SU-DHL-6 (cell line): Measurements from ENCODE around the gene DDX3X.

Experiments used
- H2AFZ ChIP-seq: fragments of 200-600 bp; sonication (generic); 2 replicates; pipeline ENCODE4 v1.6.1; 2014; ENCODE audit warnings: low read depth, mild to moderate bottlenecking, moderate library complexity, mixed read lengths, antibody characterized with exemption, low read length; ENCODE audit not compliant: severe bottlenecking
- H3F3A ChIP-seq: fragments of 200-600 bp; shearing (Covaris generic); 2 replicates; pipeline ENCODE4 v1.6.0; 2016; ENCODE audit warnings: antibody characterized with exemption, mild to moderate bottlenecking; ENCODE audit not compliant: insufficient read depth
- H3K27ac ChIP-seq: fragments of 200-600 bp; sonication (generic); 2 replicates; pipeline ENCODE4 v1.5.1; 2016; ENCODE audit warnings: low read depth, mild to moderate bottlenecking, low read length, moderate library complexity, mixed read lengths
- H3K27me3 ChIP-seq: fragments of 200-600 bp; sonication (generic), shearing (Covaris generic); 2 replicates; pipeline ENCODE4 v1.6.0; 2014; ENCODE audit warnings: mild to moderate bottlenecking, low read length
- H3K36me3 ChIP-seq: fragments of 200-600 bp; sonication (generic); 2 replicates; pipeline ENCODE4 v1.6.1; 2014; ENCODE audit warnings: mild to moderate bottlenecking, low read length, mixed read lengths
- H3K4me2 ChIP-seq: fragments of 300-600, 200-600 bp; shearing (Covaris generic), sonication (generic); 2 replicates; pipeline ENCODE4 v1.6.0; 2014; ENCODE audit warnings: low read length, low read depth, mild to moderate bottlenecking; ENCODE audit not compliant: poor library complexity, severe bottlenecking
- H3K4me3 ChIP-seq: fragments of 200-600 bp; sonication (generic); 2 replicates; pipeline ENCODE4 v1.5.1; 2014; ENCODE audit warnings: antibody characterized with exemption, low read length, mild to moderate bottlenecking, mixed read lengths; ENCODE audit not compliant: insufficient read depth, poor library complexity, severe bottlenecking
- H3K79me2 ChIP-seq: fragments of 200-600 bp; sonication (generic); 2 replicates; pipeline ENCODE4 v1.6.1; 2014; ENCODE audit warnings: mild to moderate bottlenecking, low read length, moderate library complexity; ENCODE audit not compliant: insufficient read depth
- H3K9ac ChIP-seq: fragments of 200-600 bp; sonication (generic); 2 replicates; pipeline ENCODE4 v1.7.0; 2014; ENCODE audit warnings: mild to moderate bottlenecking, low read length
- H3K9me2 ChIP-seq: fragments of 200-600 bp; sonication (generic); replicated peaks from 2 replicates; pipeline ENCODE4 v1.6.1; 2014; ENCODE audit warnings: low read length; ENCODE audit not compliant: insufficient read depth
- H3K9me3 ChIP-seq: fragments of 200-600 bp; sonication (generic); 2 replicates; pipeline ENCODE4 v1.6.1; 2014; ENCODE audit warnings: low read length, mixed read lengths; ENCODE audit not compliant: insufficient read depth
- H4K20me1 ChIP-seq: fragments of 200-600 bp; sonication (generic); 2 replicates; pipeline ENCODE4 v1.6.1; 2014; ENCODE audit warnings: low read depth, mild to moderate bottlenecking, antibody characterized with exemption, low read length, moderate library complexity, mixed read lengths
- CTCF ChIP-seq: fragments of 200-600 bp; sonication (generic); IDR thresholded peaks from one replicate; pipeline ENCODE4 v1.5.1; 2017; ENCODE audit warnings: antibody characterized with exemption, mild to moderate bottlenecking, low read length, moderate library complexity; ENCODE audit not compliant: insufficient read depth, poor library complexity, severe bottlenecking
- EZH2phosphoT487 ChIP-seq: fragments of 200-600 bp; sonication (generic), shearing (Covaris generic); conservative IDR thresholded peaks from 2 replicates; pipeline ENCODE4 v1.6.1; 2018; ENCODE audit warnings: mild to moderate bottlenecking, antibody characterized with exemption, low read length, moderate library complexity, mixed read lengths

The DDX3X gene

GRCh38 chrX:41382714-41383645 is 49.0 kb downstream of the DDX3X start:
- Histone ChIP-seq H3K9me3 (no peaks in the 10 kb centered on the region), H3K9me2 (no peaks in the 10 kb centered on the region), H2AFZ (no peak overlapping the region), H3K4me2 (no peak overlapping the region), H4K20me1 (no peaks in the 10 kb centered on the region), H3K36me3 (no peaks in the 10 kb centered on the region), H3K4me3 (no peak overlapping the region), H3K27ac (no peak overlapping the region), H3K27me3 (no peaks in the 10 kb centered on the region), H3F3A (no peaks in the 10 kb centered on the region), H3K9ac (no peak overlapping the region), H3K79me2 (no peaks in the 10 kb centered on the region)
- TF ChIP-seq EZH2phosphoT487 (no peak), CTCF (no peak)

- H2AFZ ChIP-seq = no peak overlapping the region
- H4K20me1 ChIP-seq = no peaks in the 10 kb centered on the region
- H3K27me3 ChIP-seq = no peaks in the 10 kb centered on the region
- TF ChIP-seq CTCF (no peak), EZH2phosphoT487 (no peak)
- no peak overlapping the region for H3K27ac ChIP-seq
- H3K4me2 ChIP-seq = no peak overlapping the region
- no peaks in the 10 kb centered on the region for H3F3A ChIP-seq
- no peak overlapping the region for H3K4me3 ChIP-seq
- no peaks in the 10 kb centered on the region for H3K9me2 ChIP-seq
- no peaks in the 10 kb centered on the region for H3K9me3 ChIP-seq
- H3K9ac ChIP-seq = no peak overlapping the region
- H3K79me2 ChIP-seq = no peaks in the 10 kb centered on the region
- no peaks in the 10 kb centered on the region for H3K36me3 ChIP-seq
Observed at GRCh38 chrX:41384051-41384705, 50.2 kb downstream of the DDX3X start.

- H3K27me3 ChIP-seq = no peaks in the 10 kb centered on the region
- H3F3A ChIP-seq = no peaks in the 10 kb centered on the region
- no peak overlapping the region for H2AFZ ChIP-seq
- H3K9me2 ChIP-seq = no peaks in the 10 kb centered on the region
- no peak overlapping the region for H3K9ac ChIP-seq
- no peaks in the 10 kb centered on the region for H3K79me2 ChIP-seq
- no peak overlapping the region for H3K4me2 ChIP-seq
- TF ChIP-seq EZH2phosphoT487 = no peak
- H3K4me3 ChIP-seq = no peak overlapping the region
- H3K27ac ChIP-seq = no peak overlapping the region
- no peaks in the 10 kb centered on the region for H3K36me3 ChIP-seq
- no peaks in the 10 kb centered on the region for H3K9me3 ChIP-seq
- no peaks in the 10 kb centered on the region for H4K20me1 ChIP-seq
Observed at GRCh38 chrX:41386222-41386990, 52.4 kb downstream of the DDX3X start.
